ENCODE results near the gene CYP4Z1.
"Not testable (repeated sequence)": the region's sequence is repeated elsewhere in the genome, so short reads cannot be mapped to it uniquely, and the experiment has no call there.

DNA sequence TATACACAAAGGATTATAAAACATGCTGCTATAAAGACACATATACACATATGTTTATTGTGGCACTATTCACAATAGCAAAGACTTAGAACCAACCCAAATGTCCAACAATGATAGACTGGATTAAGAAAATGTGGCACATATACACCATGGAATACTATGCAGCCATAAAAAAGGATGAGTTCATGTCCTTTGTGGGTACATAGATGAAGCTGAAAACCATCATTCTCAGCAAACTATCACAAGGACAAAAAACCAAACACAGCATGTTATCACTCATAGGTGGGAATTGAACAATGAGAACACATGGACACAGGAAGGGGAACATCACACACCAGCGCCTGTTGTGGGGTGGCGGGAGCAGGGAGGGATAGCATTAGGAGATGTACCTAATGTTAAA, 60.0 kb downstream of the CYP4Z1 start:
- TF ChIP-seq, protein P1, sequence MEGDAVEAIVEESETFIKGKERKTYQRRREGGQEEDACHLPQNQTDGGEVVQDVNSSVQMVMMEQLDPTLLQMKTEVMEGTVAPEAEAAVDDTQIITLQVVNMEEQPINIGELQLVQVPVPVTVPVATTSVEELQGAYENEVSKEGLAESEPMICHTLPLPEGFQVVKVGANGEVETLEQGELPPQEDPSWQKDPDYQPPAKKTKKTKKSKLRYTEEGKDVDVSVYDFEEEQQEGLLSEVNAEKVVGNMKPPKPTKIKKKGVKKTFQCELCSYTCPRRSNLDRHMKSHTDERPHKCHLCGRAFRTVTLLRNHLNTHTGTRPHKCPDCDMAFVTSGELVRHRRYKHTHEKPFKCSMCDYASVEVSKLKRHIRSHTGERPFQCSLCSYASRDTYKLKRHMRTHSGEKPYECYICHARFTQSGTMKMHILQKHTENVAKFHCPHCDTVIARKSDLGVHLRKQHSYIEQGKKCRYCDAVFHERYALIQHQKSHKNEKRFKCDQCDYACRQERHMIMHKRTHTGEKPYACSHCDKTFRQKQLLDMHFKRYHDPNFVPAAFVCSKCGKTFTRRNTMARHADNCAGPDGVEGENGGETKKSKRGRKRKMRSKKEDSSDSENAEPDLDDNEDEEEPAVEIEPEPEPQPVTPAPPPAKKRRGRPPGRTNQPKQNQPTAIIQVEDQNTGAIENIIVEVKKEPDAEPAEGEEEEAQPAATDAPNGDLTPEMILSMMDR (IDR thresholded peaks at IDR 0.05 in 2 of 3, conservative IDR thresholded peaks at IDR 0.05 in 1 of 3; ENCODE audit: borderline replicate concordance in 1 of 3, insufficient read depth in 1 of 3, low read depth in 2 of 3, low read length in 2 of 3): not testable (repeated sequence)
- TF ChIP-seq RAD21 (IDR thresholded peaks at IDR 0.05; ENCODE audit: low read depth); POLR2A (IDR thresholded peaks at IDR 0.05; ENCODE audit: borderline replicate concordance, extremely low read depth, insufficient read depth, insufficient read length); EZH2 (IDR thresholded peaks at IDR 0.05); YY1 (IDR thresholded peaks at IDR 0.05; ENCODE audit: extremely low read depth, insufficient replicate concordance, low read depth, low read length); ZFX (IDR thresholded peaks at IDR 0.05); JUND (IDR thresholded peaks at IDR 0.05); CEBPB (IDR thresholded peaks at IDR 0.05; ENCODE audit: low read depth); SRF (IDR thresholded peaks at IDR 0.05; ENCODE audit: low read depth): not testable (repeated sequence)
- TF ChIP-seq, protein P2, sequence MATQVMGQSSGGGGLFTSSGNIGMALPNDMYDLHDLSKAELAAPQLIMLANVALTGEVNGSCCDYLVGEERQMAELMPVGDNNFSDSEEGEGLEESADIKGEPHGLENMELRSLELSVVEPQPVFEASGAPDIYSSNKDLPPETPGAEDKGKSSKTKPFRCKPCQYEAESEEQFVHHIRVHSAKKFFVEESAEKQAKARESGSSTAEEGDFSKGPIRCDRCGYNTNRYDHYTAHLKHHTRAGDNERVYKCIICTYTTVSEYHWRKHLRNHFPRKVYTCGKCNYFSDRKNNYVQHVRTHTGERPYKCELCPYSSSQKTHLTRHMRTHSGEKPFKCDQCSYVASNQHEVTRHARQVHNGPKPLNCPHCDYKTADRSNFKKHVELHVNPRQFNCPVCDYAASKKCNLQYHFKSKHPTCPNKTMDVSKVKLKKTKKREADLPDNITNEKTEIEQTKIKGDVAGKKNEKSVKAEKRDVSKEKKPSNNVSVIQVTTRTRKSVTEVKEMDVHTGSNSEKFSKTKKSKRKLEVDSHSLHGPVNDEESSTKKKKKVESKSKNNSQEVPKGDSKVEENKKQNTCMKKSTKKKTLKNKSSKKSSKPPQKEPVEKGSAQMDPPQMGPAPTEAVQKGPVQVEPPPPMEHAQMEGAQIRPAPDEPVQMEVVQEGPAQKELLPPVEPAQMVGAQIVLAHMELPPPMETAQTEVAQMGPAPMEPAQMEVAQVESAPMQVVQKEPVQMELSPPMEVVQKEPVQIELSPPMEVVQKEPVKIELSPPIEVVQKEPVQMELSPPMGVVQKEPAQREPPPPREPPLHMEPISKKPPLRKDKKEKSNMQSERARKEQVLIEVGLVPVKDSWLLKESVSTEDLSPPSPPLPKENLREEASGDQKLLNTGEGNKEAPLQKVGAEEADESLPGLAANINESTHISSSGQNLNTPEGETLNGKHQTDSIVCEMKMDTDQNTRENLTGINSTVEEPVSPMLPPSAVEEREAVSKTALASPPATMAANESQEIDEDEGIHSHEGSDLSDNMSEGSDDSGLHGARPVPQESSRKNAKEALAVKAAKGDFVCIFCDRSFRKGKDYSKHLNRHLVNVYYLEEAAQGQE (IDR thresholded peaks at IDR 0.05; ENCODE audit: low read depth): not testable (repeated sequence)
- TF ChIP-seq, protein P3, sequence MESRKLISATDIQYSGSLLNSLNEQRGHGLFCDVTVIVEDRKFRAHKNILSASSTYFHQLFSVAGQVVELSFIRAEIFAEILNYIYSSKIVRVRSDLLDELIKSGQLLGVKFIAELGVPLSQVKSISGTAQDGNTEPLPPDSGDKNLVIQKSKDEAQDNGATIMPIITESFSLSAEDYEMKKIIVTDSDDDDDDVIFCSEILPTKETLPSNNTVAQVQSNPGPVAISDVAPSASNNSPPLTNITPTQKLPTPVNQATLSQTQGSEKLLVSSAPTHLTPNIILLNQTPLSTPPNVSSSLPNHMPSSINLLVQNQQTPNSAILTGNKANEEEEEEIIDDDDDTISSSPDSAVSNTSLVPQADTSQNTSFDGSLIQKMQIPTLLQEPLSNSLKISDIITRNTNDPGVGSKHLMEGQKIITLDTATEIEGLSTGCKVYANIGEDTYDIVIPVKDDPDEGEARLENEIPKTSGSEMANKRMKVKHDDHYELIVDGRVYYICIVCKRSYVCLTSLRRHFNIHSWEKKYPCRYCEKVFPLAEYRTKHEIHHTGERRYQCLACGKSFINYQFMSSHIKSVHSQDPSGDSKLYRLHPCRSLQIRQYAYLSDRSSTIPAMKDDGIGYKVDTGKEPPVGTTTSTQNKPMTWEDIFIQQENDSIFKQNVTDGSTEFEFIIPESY (IDR thresholded peaks at IDR 0.05; ENCODE audit: extremely low read depth, insufficient replicate concordance, low read length): not testable (repeated sequence)
